Fibroblast of lung (primary cell): ENCODE data around the gene CAMK2B.

Experiments used
- EZH2 ChIP-seq: IDR thresholded peaks from 2 replicates; pipeline ENCODE4 v1.5.1; 2012; ENCODE audit warnings: low read length, control low read depth, mild to moderate bottlenecking; ENCODE audit errors: missing control alignments
- TF ChIP-seq, protein P1 (sequence below), 2 donors: IDR thresholded peaks in 1 of 2; conservative IDR thresholded peaks in 1 of 2; 1 replicate in 1 of 2; 2 replicates in 1 of 2; pipeline ENCODE4 v1.5.1; 2011 to 2012; ENCODE audit warnings: low read length in 2 of 2, control low read depth in 1 of 2, inconsistent platforms in 1 of 2, low read depth in 1 of 2, mild to moderate bottlenecking in 1 of 2

GRCh38 chr7:44307905-44308595 is 17.3 kb downstream of the CAMK2B start:
- TF ChIP-seq, protein P1, sequence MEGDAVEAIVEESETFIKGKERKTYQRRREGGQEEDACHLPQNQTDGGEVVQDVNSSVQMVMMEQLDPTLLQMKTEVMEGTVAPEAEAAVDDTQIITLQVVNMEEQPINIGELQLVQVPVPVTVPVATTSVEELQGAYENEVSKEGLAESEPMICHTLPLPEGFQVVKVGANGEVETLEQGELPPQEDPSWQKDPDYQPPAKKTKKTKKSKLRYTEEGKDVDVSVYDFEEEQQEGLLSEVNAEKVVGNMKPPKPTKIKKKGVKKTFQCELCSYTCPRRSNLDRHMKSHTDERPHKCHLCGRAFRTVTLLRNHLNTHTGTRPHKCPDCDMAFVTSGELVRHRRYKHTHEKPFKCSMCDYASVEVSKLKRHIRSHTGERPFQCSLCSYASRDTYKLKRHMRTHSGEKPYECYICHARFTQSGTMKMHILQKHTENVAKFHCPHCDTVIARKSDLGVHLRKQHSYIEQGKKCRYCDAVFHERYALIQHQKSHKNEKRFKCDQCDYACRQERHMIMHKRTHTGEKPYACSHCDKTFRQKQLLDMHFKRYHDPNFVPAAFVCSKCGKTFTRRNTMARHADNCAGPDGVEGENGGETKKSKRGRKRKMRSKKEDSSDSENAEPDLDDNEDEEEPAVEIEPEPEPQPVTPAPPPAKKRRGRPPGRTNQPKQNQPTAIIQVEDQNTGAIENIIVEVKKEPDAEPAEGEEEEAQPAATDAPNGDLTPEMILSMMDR (conservative IDR thresholded peaks at IDR 0.05 in 1 of 2, IDR thresholded peaks at IDR 0.05 in 1 of 2; ENCODE audit: low read depth in 1 of 2, low read length in 2 of 2): no peak
- no peak for TF ChIP-seq EZH2
